HEK293 (cell line): ENCODE data around the gene ANKRD31.

Experiments used
- CTCF ChIP-seq: fragments of 450-650 bp; formaldehyde crosslinking; IDR thresholded peaks from 2 replicates; pipeline ENCODE4 v1.5.1; 2016; ENCODE audit warnings: missing biosample characterization, missing genetic modification characterization
- OSR2 ChIP-seq: fragments of 450-650 bp; formaldehyde crosslinking; IDR thresholded peaks from 2 replicates; pipeline ENCODE4 v1.5.1; 2016; ENCODE audit warnings: missing biosample characterization, missing genetic modification characterization
- SP2 ChIP-seq: fragments of 450-650 bp; formaldehyde crosslinking; IDR thresholded peaks from 2 replicates; pipeline ENCODE4 v1.5.1; 2016; ENCODE audit warnings: missing biosample characterization, missing genetic modification characterization
- ZNF121 ChIP-seq: fragments of 450-650 bp; formaldehyde crosslinking; IDR thresholded peaks from 2 replicates; pipeline ENCODE4 v1.5.1; 2016; ENCODE audit warnings: missing biosample characterization, missing genetic modification characterization
- ZNF133 ChIP-seq: fragments of 450-650 bp; formaldehyde crosslinking; IDR thresholded peaks from 2 replicates; pipeline ENCODE4 v1.5.1; 2016; ENCODE audit warnings: missing biosample characterization, missing genetic modification characterization
- ZNF548 ChIP-seq: fragments of 450-650 bp; formaldehyde crosslinking; IDR thresholded peaks from 2 replicates; pipeline ENCODE4 v1.5.1; 2016; ENCODE audit warnings: missing biosample characterization, missing genetic modification characterization
- ZNF558 ChIP-seq: fragments of 450-650 bp; formaldehyde crosslinking; IDR thresholded peaks from 2 replicates; pipeline ENCODE4 v1.5.1; 2016; ENCODE audit warnings: missing biosample characterization, missing genetic modification characterization
- ZNF639 ChIP-seq: fragments of 450-650 bp; formaldehyde crosslinking; IDR thresholded peaks from 2 replicates; pipeline ENCODE4 v1.5.1; 2016; ENCODE audit warnings: missing biosample characterization, missing genetic modification characterization
- ZNF76 ChIP-seq: fragments of 450-650 bp; formaldehyde crosslinking; IDR thresholded peaks from 2 replicates; pipeline ENCODE4; 2016; ENCODE audit warnings: low read depth, missing biosample characterization, missing genetic modification characterization, borderline replicate concordance
- ZNF768 ChIP-seq: fragments of 450-650 bp; formaldehyde crosslinking; IDR thresholded peaks from 2 replicates; pipeline ENCODE4 v1.5.1; 2018; ENCODE audit warnings: missing biosample characterization, mild to moderate bottlenecking, missing genetic modification characterization
- ZXDB ChIP-seq: fragments of 450-650 bp; formaldehyde crosslinking; IDR thresholded peaks from 2 replicates; pipeline ENCODE4 v1.5.1; 2016; ENCODE audit warnings: missing biosample characterization, missing genetic modification characterization

GRCh38 chr5:75050415-75050814, 186.3 kb downstream of the ANKRD31 start:
- TF ChIP-seq ZNF558 (tag by site-specific recombination): no peak
- TF ChIP-seq SP2 (tag by site-specific recombination): no peak
- no peak for TF ChIP-seq ZNF639 (tag by site-specific recombination)
- no peak for TF ChIP-seq ZXDB (tag by site-specific recombination)
- peak; percentile 48 for TF ChIP-seq CTCF
- TF ChIP-seq ZNF768: no peak
- no peak for TF ChIP-seq ZNF548 (tag by site-specific recombination)
- TF ChIP-seq OSR2 (tag by site-specific recombination): no peak
- no peak for TF ChIP-seq ZNF121 (tag by site-specific recombination)
- TF ChIP-seq ZNF76: no peak
- TF ChIP-seq ZNF133: no peak
